H1 (cell line): ENCODE results near the gene WDR91. TPM values are rescaled to one million over a fixed set of nuclear protein-coding genes. Genes with fewer than 3 reads are reported as not detected.

Experiments used
- BACH1 ChIP-seq: IDR thresholded peaks from 2 replicates; pipeline ENCODE4 v1.6.1; 2012; ENCODE audit warnings: low read length, improper control_type of control experiment
- BRCA1 ChIP-seq: IDR thresholded peaks from 2 replicates; pipeline ENCODE4 v1.6.1; 2012; ENCODE audit warnings: low read depth, low read length, improper control_type of control experiment
- CTBP2 ChIP-seq: IDR thresholded peaks from 2 replicates; pipeline ENCODE4 v1.7.0; 2011; ENCODE audit warnings: borderline replicate concordance, mild to moderate bottlenecking, moderate library complexity, mixed read lengths, low read length; ENCODE audit not compliant: insufficient read depth, insufficient read length
- EGR1 ChIP-seq: IDR thresholded peaks from 2 replicates; pipeline ENCODE4 v1.6.1; 2011; ENCODE audit warnings: low read depth, low read length, borderline replicate concordance
- EP300 ChIP-seq, 2 experiments: IDR thresholded peaks; 1 replicate in 1 of 2; 2 replicates in 1 of 2; pipeline ENCODE4 v1.6.1; 2011 to 2012; ENCODE audit warnings: low read depth in 2 of 2, low read length in 2 of 2, mild to moderate bottlenecking in 2 of 2, borderline replicate concordance in 1 of 2, inconsistent platforms in 1 of 2, moderate library complexity in 1 of 2
- SIX5 ChIP-seq: IDR thresholded peaks from 2 replicates; pipeline ENCODE4 v1.6.1; 2011; ENCODE audit warnings: mild to moderate bottlenecking, low read depth, low read length
- YY1 ChIP-seq: IDR thresholded peaks from 2 replicates; pipeline ENCODE4 v1.6.1; 2011; ENCODE audit warnings: low read depth, mild to moderate bottlenecking, low read length
- polyA plus RNA-seq, 7 experiments: library from polyadenylated mRNA; depleted of rRNA in 3 of 7; stranded (reverse) in 5 of 7; unstranded in 2 of 7; fragments of >200 nt in 5 of 7; fragments of 200-250 nt in 2 of 7; gene quantifications; 1 replicate in 5 of 7; 2 replicates in 1 of 7; 4 replicates in 1 of 7; pipeline versions ENCODE4 v1.2.1 to v1.2.3, GENCODE V29; 2011 to 2013; ENCODE audit warnings: missing spikeins in 2 of 7, mixed read lengths in 2 of 7
- total RNA-seq: library from RNA; stranded (reverse); fragmentation: NEBNext Ultra II Directional; extraction: Animal tissue kit (Norgen Biotek cat#: 25700); gene quantifications from 2 replicates; pipeline ENCODE4 v1.2.1, GENCODE V29; 2021

WDR91 gene
- total and polyA plus RNA-seq, 2 of the 8 experiments (the other 6 are each of a cell fraction or from before 2014, with no cell fraction given) = 8.2 to 14.7 TPM

- TF ChIP-seq EP300 (IDR thresholded peaks at IDR 0.05; ENCODE audit: borderline replicate concordance in 1 of 2, low read depth in 2 of 2, low read length in 2 of 2) = no peak
- no peak for TF ChIP-seq BRCA1
- TF ChIP-seq BACH1 = no peak
- no peak for TF ChIP-seq SIX5
- no peak for TF ChIP-seq YY1
- TF ChIP-seq CTBP2 = no peak
- TF ChIP-seq EGR1 = no peak
Observed at GRCh38 chr7:135245226-135246190, 34.2 kb upstream of the WDR91 start (continued).
